PFSK-1 (cell line): ENCODE measurements around the gene MAML2.

Experiments used
- FOXP2 ChIP-seq: optimal IDR thresholded peaks from 2 replicates; pipeline ENCODE3; 2011; ENCODE audit warnings: borderline replicate concordance, control low read depth, inconsistent platforms; ENCODE audit not compliant: insufficient read depth; ENCODE audit errors: extremely low read length, extremely low read depth
- POLR2AphosphoS5 ChIP-seq: IDR thresholded peaks from 2 replicates; pipeline ENCODE4 v1.6.1; 2012; ENCODE audit warnings: low read depth, mild to moderate bottlenecking, control low read depth, low read length, moderate library complexity
- SIN3A ChIP-seq: IDR thresholded peaks from 2 replicates; pipeline ENCODE4 v1.6.1; 2012; ENCODE audit warnings: mild to moderate bottlenecking, low read length, moderate library complexity, borderline replicate concordance; ENCODE audit not compliant: insufficient read depth
- TAF1 ChIP-seq: IDR thresholded peaks from 2 replicates; pipeline ENCODE4 v1.6.1; 2012; ENCODE audit warnings: low read length, control low read depth, borderline replicate concordance; ENCODE audit not compliant: insufficient read depth
- TF ChIP-seq, protein P1 (sequence below), 2 experiments: IDR thresholded peaks; 2 replicates each; pipeline versions ENCODE4 v1.6.1 to v1.8.0; 2011 to 2012; ENCODE audit warnings: low read depth in 2 of 2, low read length in 2 of 2, control low read depth in 1 of 2, inconsistent platforms in 1 of 2, mild to moderate bottlenecking in 1 of 2, moderate library complexity in 1 of 2; ENCODE audit not compliant: insufficient read depth in 1 of 2

Gene MAML2

DNA sequence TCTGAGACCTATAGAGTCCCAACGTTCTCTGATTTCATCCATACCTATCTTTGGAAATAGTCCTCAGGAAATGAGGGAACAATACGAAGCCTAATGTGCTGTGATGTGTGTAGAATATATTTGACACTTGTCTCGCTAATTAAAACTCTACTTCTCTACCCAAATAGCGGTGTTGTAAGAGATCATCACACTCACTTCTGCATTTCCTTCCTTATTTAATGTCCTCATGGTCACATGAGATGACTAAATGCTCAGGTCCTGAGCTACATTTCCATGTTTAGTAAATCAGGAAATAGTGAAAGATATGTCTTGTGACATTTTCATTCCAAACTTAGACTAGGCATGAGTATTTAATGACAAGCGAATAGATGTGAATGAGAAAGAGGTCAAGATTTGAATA, 112.3 kb downstream of the MAML2 start:
- no peak for TF ChIP-seq TAF1
- no peak for TF ChIP-seq POLR2AphosphoS5
- TF ChIP-seq SIN3A, result no peak
- no peak for TF ChIP-seq FOXP2
- TF ChIP-seq, protein P1, sequence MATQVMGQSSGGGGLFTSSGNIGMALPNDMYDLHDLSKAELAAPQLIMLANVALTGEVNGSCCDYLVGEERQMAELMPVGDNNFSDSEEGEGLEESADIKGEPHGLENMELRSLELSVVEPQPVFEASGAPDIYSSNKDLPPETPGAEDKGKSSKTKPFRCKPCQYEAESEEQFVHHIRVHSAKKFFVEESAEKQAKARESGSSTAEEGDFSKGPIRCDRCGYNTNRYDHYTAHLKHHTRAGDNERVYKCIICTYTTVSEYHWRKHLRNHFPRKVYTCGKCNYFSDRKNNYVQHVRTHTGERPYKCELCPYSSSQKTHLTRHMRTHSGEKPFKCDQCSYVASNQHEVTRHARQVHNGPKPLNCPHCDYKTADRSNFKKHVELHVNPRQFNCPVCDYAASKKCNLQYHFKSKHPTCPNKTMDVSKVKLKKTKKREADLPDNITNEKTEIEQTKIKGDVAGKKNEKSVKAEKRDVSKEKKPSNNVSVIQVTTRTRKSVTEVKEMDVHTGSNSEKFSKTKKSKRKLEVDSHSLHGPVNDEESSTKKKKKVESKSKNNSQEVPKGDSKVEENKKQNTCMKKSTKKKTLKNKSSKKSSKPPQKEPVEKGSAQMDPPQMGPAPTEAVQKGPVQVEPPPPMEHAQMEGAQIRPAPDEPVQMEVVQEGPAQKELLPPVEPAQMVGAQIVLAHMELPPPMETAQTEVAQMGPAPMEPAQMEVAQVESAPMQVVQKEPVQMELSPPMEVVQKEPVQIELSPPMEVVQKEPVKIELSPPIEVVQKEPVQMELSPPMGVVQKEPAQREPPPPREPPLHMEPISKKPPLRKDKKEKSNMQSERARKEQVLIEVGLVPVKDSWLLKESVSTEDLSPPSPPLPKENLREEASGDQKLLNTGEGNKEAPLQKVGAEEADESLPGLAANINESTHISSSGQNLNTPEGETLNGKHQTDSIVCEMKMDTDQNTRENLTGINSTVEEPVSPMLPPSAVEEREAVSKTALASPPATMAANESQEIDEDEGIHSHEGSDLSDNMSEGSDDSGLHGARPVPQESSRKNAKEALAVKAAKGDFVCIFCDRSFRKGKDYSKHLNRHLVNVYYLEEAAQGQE (IDR thresholded peaks at IDR 0.05; ENCODE audit: insufficient read depth in 1 of 2, low read depth in 2 of 2, low read length in 2 of 2), result no peak

DNA sequence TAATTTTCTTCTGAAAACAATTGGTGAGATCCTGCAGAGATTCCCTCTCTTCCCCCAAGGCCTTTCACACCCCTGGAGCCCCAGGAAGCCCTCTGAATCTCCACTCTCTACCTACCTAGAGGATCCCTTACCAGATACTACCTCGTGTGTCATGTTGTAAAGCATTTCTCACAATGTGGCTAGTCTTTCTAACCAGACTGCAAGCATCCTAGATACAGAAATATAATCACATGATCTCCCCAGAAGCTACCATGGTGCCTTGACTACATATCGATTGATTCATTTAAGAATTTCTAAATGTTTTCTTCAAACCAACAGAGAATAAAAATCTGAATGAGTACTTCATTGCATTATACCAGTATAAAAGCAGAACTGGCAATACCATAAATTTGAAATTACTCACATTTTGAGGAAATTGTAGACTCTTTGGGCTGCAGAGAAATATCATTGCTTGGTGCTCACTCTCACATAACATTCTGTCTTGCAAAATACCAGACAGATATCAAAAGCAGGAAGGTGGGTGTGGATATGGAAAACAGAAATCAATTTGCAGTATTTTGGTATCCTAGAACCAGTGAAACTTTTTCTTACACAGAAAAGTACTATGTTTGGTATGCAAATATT, 113.5 kb downstream of the MAML2 start:
- TF ChIP-seq, protein P1 (IDR thresholded peaks at IDR 0.05; ENCODE audit: insufficient read depth in 1 of 2, low read depth in 2 of 2, low read length in 2 of 2), result no peak
- TF ChIP-seq TAF1 (no peak), SIN3A (no peak)

DNA sequence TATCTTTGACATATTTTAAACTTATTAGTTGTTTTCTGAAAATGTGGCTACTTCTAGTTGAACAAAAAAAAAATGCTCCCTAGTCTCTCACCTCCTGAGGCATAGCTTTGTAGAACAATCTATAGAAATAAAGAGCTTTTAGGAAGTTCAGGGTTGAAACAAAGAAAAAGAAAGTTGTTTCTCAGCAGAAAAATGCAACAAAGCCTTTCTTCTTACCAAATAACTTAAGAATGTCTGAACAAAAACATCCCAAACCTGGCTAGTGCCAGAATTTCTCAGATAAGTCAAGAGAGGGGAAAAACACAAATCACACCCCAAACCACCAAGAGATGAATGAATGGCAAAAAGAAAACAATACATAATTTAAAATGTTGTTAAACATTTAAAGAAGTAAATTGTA, 114.1 kb downstream of the MAML2 start:
- TF ChIP-seq SIN3A, result no peak
- TF ChIP-seq, protein P1 (IDR thresholded peaks at IDR 0.05; ENCODE audit: insufficient read depth in 1 of 2, low read depth in 2 of 2, low read length in 2 of 2), result no peak
- TF ChIP-seq POLR2AphosphoS5, result no peak
- TF ChIP-seq TAF1, result no peak
- TF ChIP-seq FOXP2, result no peak

DNA sequence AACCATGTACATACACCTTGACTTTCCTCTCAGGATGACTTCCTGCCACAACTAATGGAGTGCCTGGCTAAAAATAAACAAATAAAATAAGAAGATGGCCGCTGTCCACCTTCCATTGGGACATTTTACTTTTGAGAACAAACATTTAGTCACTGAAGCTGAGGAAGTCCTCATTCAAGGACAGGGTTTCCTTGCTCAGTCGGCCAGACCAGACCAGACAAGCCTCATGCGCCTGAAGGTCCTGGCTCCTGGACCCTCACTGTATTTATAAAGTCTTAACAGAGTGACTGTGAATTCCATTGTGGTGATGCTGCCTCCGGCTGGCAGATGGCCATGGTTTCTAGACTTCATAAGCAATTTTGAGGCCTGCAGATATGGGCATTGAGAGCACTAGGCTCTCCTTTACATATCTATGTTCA, 114.5 kb downstream of the MAML2 start:
- TF ChIP-seq SIN3A, result no peak
- no peak for TF ChIP-seq FOXP2
- TF ChIP-seq TAF1, result no peak
- TF ChIP-seq POLR2AphosphoS5, result no peak
- TF ChIP-seq, protein P1 (IDR thresholded peaks at IDR 0.05; ENCODE audit: insufficient read depth in 1 of 2, low read depth in 2 of 2, low read length in 2 of 2), result no peak

DNA sequence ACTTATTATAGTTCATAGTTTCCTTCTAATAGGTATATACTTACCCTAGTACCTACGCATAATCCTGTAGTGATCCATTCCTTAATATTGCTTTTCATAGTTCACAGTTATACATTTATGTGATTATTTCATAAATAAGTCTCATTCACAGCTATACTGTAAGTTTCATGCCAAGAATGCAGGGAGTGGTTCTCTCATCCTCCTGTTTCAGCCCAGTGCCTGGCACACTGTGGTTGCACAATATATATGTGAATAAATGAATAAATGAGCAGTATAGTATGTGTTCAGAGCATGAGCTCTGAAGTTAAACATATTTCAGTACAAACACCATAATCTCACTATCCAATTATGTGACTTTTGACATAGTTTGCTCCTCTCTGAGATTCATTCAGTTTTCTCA, 115.8 kb downstream of the MAML2 start:
- no peak for TF ChIP-seq TAF1
- TF ChIP-seq POLR2AphosphoS5, result no peak
- TF ChIP-seq, protein P1 (IDR thresholded peaks at IDR 0.05; ENCODE audit: insufficient read depth in 1 of 2, low read depth in 2 of 2, low read length in 2 of 2), result no peak
- no peak for TF ChIP-seq FOXP2
- TF ChIP-seq SIN3A, result no peak
